NOMO-1 treated with DMSO at 0.1 percent for 48 hours (cell line): ENCODE data around the gene RAB4B.
A peak's percentile ranks its signal among the peaks of the same experiment; 100 is the strongest.
"Not testable (repeated sequence)": the region's sequence is repeated elsewhere in the genome, so short reads cannot be mapped to it uniquely, and the experiment has no call there.

ENCODE experiments used
- DNase-seq: peaks from one replicate; lab custom pipeline; 2025; ENCODE audit not compliant: unreplicated experiment; lab: John Stamatoyannopoulos, UW

Gene RAB4B

GRCh38 chr19:40842012-40842411, 64.0 kb downstream of the RAB4B start:
- DNase-seq, result not testable (repeated sequence)

GRCh38 chr19:40842997-40843652, 65.1 kb downstream of the RAB4B start:
- not testable (repeated sequence) for DNase-seq

- DNase-seq, result peak; percentile 46
Observed at GRCh38 chr19:40843653-40844052, 65.6 kb downstream of the RAB4B start.
